WTC11 (cell line): ENCODE results near the gene LCA5L. TPM values are rescaled to one million over a fixed set of nuclear protein-coding genes. Genes with fewer than 3 reads are reported as not detected.

ENCODE experiments used
- ATAC-seq: fragments of 200-7000 bp; cut with Tn5 transposase; 2 replicates; pipeline ENCODE4 v1.10.0; 2021; ENCODE audit warnings: mild to moderate bottlenecking, moderate library complexity
- CTCF ChIA-PET: fragments of 300-600 bp; sonication (Branson Sonifier 250); formaldehyde crosslinking; loops from one replicate; lab custom pipeline; 2021; ENCODE audit warnings: antibody characterized with exemption; lab: Charles Lee
- POLR2A ChIA-PET: fragments of 350-600 bp; sonication (Branson Sonifier 250); formaldehyde crosslinking; loops from one replicate; lab custom pipeline; 2021; ENCODE audit warnings: antibody characterized with exemption; lab: Charles Lee
- DNase-seq: peaks from one replicate; pipeline ENCODE4 v3.0.0; 2021; ENCODE audit warnings: low spot score
- H3K27ac Mint-ChIP-seq: 2 replicates; pipeline ENCODE4 v1.8.0; 2021; ENCODE audit warnings: mixed read lengths
- H3K27me3 Mint-ChIP-seq: 2 replicates; pipeline ENCODE4 v1.8.0; 2021; ENCODE audit warnings: low read depth, mild to moderate bottlenecking, moderate library complexity, mixed read lengths
- H3K36me3 Mint-ChIP-seq: 2 replicates; pipeline ENCODE4 v1.8.0; 2021; ENCODE audit warnings: mixed read lengths
- H3K4me1 Mint-ChIP-seq: 2 replicates; pipeline ENCODE4 v1.8.0; 2022; ENCODE audit warnings: mixed read lengths
- H3K4me3 Mint-ChIP-seq: 2 replicates; pipeline ENCODE4 v1.8.0; 2021; ENCODE audit warnings: mild to moderate bottlenecking, moderate library complexity, mixed read lengths
- H3K9me3 Mint-ChIP-seq: 2 replicates; pipeline ENCODE4 v1.8.0; 2021; ENCODE audit warnings: mixed read lengths
- ARID4B ChIP-seq: sonication (generic); formaldehyde crosslinking; IDR thresholded peaks from 2 replicates; pipeline ENCODE4 v1.8.0; 2023; ENCODE audit warnings: missing genetic modification reagents, mild to moderate bottlenecking, borderline replicate concordance
- CDX4 ChIP-seq: fragments of 250-450 bp; sonication (Bioruptor Pico); IDR thresholded peaks from 2 replicates; pipeline ENCODE4 v1.9.0; 2021; ENCODE audit warnings: moderate library complexity, mild to moderate bottlenecking, inconsistent platforms, borderline replicate concordance
- E2F5 ChIP-seq: sonication (generic); formaldehyde crosslinking; IDR thresholded peaks from 2 replicates; pipeline ENCODE4 v1.8.1; 2022; ENCODE audit warnings: mild to moderate bottlenecking, moderate library complexity, missing genetic modification reagents
- FOXJ3 ChIP-seq: sonication (generic); formaldehyde crosslinking; IDR thresholded peaks from 2 replicates; pipeline ENCODE4 v1.9.0; 2021; ENCODE audit warnings: missing genetic modification reagents, mild to moderate bottlenecking, borderline replicate concordance
- FOXK1 ChIP-seq: sonication (generic); formaldehyde crosslinking; IDR thresholded peaks from 2 replicates; pipeline ENCODE4 v1.8.0; 2022; ENCODE audit warnings: mild to moderate bottlenecking, moderate library complexity, missing genetic modification reagents
- MLX ChIP-seq: sonication (generic); formaldehyde crosslinking; IDR thresholded peaks from 2 replicates; pipeline ENCODE4 v1.8.1; 2023; ENCODE audit warnings: mild to moderate bottlenecking, missing genetic modification reagents, moderate library complexity
- NR3C1 ChIP-seq: sonication (generic); formaldehyde crosslinking; conservative IDR thresholded peaks from 2 replicates; pipeline ENCODE4 v1.8.1; 2023; ENCODE audit warnings: low read depth, mild to moderate bottlenecking, missing genetic modification reagents
- RORB ChIP-seq: fragments of 250-450 bp; sonication (Bioruptor Pico); IDR thresholded peaks from 2 replicates; pipeline ENCODE4 v1.9.0; 2021; ENCODE audit warnings: mild to moderate bottlenecking
- SMAD4 ChIP-seq: sonication (generic); formaldehyde crosslinking; IDR thresholded peaks from 2 replicates; pipeline ENCODE4 v1.8.0; 2022; ENCODE audit warnings: mild to moderate bottlenecking, missing genetic modification reagents
- SOX15 ChIP-seq: fragments of 250-450 bp; sonication (Bioruptor Pico); IDR thresholded peaks from 2 replicates; pipeline ENCODE4 v1.9.0; 2021; ENCODE audit warnings: mild to moderate bottlenecking
- SP1 ChIP-seq: sonication (generic); formaldehyde crosslinking; conservative IDR thresholded peaks from 2 replicates; pipeline ENCODE4 v1.8.1; 2022; ENCODE audit warnings: missing genetic modification reagents
- USF1 ChIP-seq: sonication (generic); formaldehyde crosslinking; IDR thresholded peaks from 2 replicates; pipeline ENCODE4 v1.8.0; 2022; ENCODE audit warnings: mild to moderate bottlenecking, missing genetic modification reagents
- ZMAT4 ChIP-seq: fragments of 250-450 bp; sonication (Bioruptor Pico); IDR thresholded peaks from 2 replicates; pipeline ENCODE4 v1.9.0; 2021; ENCODE audit warnings: mild to moderate bottlenecking
- ZNF423 ChIP-seq: fragments of 250-450 bp; sonication (Bioruptor Pico); IDR thresholded peaks from 2 replicates; pipeline ENCODE4 v2.1.2; 2022; ENCODE audit warnings: mild to moderate bottlenecking, moderate library complexity
- ZNF512 ChIP-seq: sonication (generic); formaldehyde crosslinking; IDR thresholded peaks from 2 replicates; pipeline ENCODE4 v1.8.1; 2022; ENCODE audit warnings: missing genetic modification reagents, borderline replicate concordance
- ZSCAN18 ChIP-seq: fragments of 250-450 bp; sonication (Bioruptor Pico); IDR thresholded peaks from 2 replicates; pipeline ENCODE4 v2.1.2; 2022; ENCODE audit warnings: mild to moderate bottlenecking, moderate library complexity
- total RNA-seq: library from RNA; stranded (reverse); gene quantifications from 3 replicates; pipeline ENCODE4 v1.2.3, GENCODE V29; 2021

Gene LCA5L
- total RNA-seq, 1 experiment from 2014 or later = 1.0 TPM

- H3K27ac Mint-ChIP-seq = no peak overlapping the region
- no peak overlapping the region for H3K4me3 Mint-ChIP-seq
- ATAC-seq (no peak), DNase-seq (no peak)
- no peaks in the 10 kb centered on the region for H3K9me3 Mint-ChIP-seq
- ChIA-PET POLR2A (no interaction called here), CTCF (interaction anchor here (0.5 to 1.0 kb wide), 2 partner anchors 13 to 141 kb away, joined by 3 read pairs; no protein-coding TSS in a partner anchor)
- TF ChIP-seq CDX4 (no peak), FOXK1 (CRISPR knock-in tag) (no peak), USF1 (CRISPR knock-in tag) (no peak), FOXJ3 (CRISPR knock-in tag) (no peak), MLX (CRISPR knock-in tag) (no peak), ZNF512 (CRISPR knock-in tag) (no peak), SOX15 (CRISPR knock-in tag) (no peak), SP1 (CRISPR knock-in tag) (no peak), ZNF423 (CRISPR knock-in tag) (no peak), ARID4B (CRISPR knock-in tag) (no peak), ZMAT4 (CRISPR knock-in tag) (no peak), ZSCAN18 (CRISPR knock-in tag) (no peak), NR3C1 (no peak), RORB (no peak), SMAD4 (no peak), E2F5 (CRISPR knock-in tag) (no peak)
- H3K27me3 Mint-ChIP-seq = no peaks in the 10 kb centered on the region
- no peaks in the 10 kb centered on the region for H3K36me3 Mint-ChIP-seq
- peaks cover 32% of the 10 kb centered on the region for H3K4me1 Mint-ChIP-seq
Measured at GRCh38 chr21:39453571-39454179, 8.1 kb upstream of the LCA5L start.
